Sigmoid colon (tissue), 7 donors: ENCODE results near the gene CUL4A. TPM values are rescaled to one million over a fixed set of nuclear protein-coding genes. Genes with fewer than 3 reads are reported as not detected.

Experiments used
- DNase-seq: peaks from one replicate; pipeline ENCODE4 v3.0.0-alpha.2; 2019
- H3K27ac ChIP-seq, 4 donors: fragments of 200-600 bp; sonication (generic); one replicate each; pipeline ENCODE4 v1.5.1; 2016 to 2019; ENCODE audit warnings: mild to moderate bottlenecking in 1 of 4
- H3K27me3 ChIP-seq, 3 donors: fragments of 200-600 bp; sonication (generic); one replicate each; pipeline ENCODE4 v1.5.1; 2019; ENCODE audit warnings: mild to moderate bottlenecking in 1 of 3
- H3K36me3 ChIP-seq, 4 donors: fragments of 200-600 bp; sonication (generic); one replicate each; pipeline ENCODE4 v1.5.1; 2016 to 2019
- H3K4me1 ChIP-seq, 4 donors: fragments of 200-600 bp; sonication (generic); one replicate each; pipeline ENCODE4 v1.5.1; 2017 to 2019
- H3K4me3 ChIP-seq, 4 donors: fragments of 200-600 bp; sonication (generic); one replicate each; pipeline ENCODE4 v1.5.1; 2017 to 2019; ENCODE audit warnings: mild to moderate bottlenecking in 2 of 4, moderate library complexity in 1 of 4
- H3K9me3 ChIP-seq, 4 donors: fragments of 200-600 bp in 3 of 4; sonication (generic) in 3 of 4; one replicate each; pipeline versions ENCODE4 v1.5.1 to v1.6.1; 2013 to 2019
- EP300 ChIP-seq, 4 donors: sonication (generic); formaldehyde crosslinking; IDR thresholded peaks; one replicate each; pipeline ENCODE4 v1.6.1; 2017; ENCODE audit warnings: antibody characterized with exemption in 4 of 4
- POLR2A ChIP-seq, 2 donors: fragments of 450-650 bp; IDR thresholded peaks; one replicate each; pipeline ENCODE4 v1.6.1; 2016; ENCODE audit warnings: antibody characterized with exemption in 2 of 2, mild to moderate bottlenecking in 2 of 2, moderate library complexity in 2 of 2
- POLR2AphosphoS5 ChIP-seq, 4 donors: sonication (generic); formaldehyde crosslinking; IDR thresholded peaks; one replicate each; pipeline ENCODE4 v1.6.1; 2017; ENCODE audit warnings: antibody characterized with exemption in 4 of 4
- WGBS, 2 donors: extraction: QIAGEN DNeasy Blood & Tissue Kit; methylation state at CpG; one replicate each; pipeline ENCODE4 v1.1.7; 2013; 5-methylcytosine and 5-hydroxymethylcytosine counted together
- intact Hi-C: fragments of 100-400 bp; cut with DNase I; formaldehyde crosslinking; loops from one replicate; pipeline ENCODE4 v1.15.1; 2023
- polyA plus RNA-seq, 3 donors: library from polyadenylated mRNA; stranded (reverse); fragments of 200-250 nt; gene quantifications; one replicate each; pipeline ENCODE4 v1.2.3, GENCODE V29; 2013
- total RNA-seq, 4 donors: library from RNA; depleted of rRNA; stranded (reverse); fragments of >200 nt; gene quantifications; one replicate each; pipeline ENCODE4 v1.1.0, GENCODE V29; 2016
- TF ChIP-seq, protein P1 (sequence below), 4 experiments: fragments of 450-650 bp in 3 of 4; fragments of 200-600 bp in 1 of 4; IDR thresholded peaks; one replicate each; pipeline ENCODE4 v1.5.1; 2016 to 2019; ENCODE audit warnings: antibody characterized with exemption in 4 of 4, mild to moderate bottlenecking in 3 of 4, moderate library complexity in 2 of 4
- donor health status: healthy with polysubstance abuse.
- donor health status: Bipolar disorder and iron deficiency.
- donor health status: healthy.

Gene CUL4A
- total and polyA plus RNA-seq, 7 donors, result 22.2 to 115 (median 72.6) TPM

DNA sequence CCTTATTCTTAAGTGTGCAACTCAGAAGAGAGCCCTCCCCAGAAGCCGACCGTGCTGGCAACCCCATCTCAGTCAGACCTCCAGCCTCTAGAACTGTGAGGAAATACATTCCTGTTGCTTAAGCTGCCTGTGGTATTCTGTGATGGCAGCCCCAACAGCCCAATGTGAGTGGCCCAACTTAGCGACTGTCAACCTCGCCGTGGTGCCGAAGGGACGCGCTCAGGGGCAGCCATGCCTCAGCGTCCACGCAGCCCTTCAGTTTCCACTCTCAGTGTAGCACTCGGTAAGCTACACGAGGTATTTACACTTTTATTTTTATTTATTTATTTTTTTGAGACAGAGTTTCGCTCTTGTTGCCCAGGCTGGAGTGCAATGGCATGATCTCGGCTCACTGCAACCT, 32.6 kb upstream of the CUL4A start:
- H3K36me3 ChIP-seq, result peaks cover 22 to 89% (median 62%) of the 10 kb centered on the region in 4 donors
- no peaks in the 10 kb centered on the region for H3K27me3 ChIP-seq
- intact Hi-C loops, result no loop called here
- no peak overlapping the region for H3K27ac ChIP-seq
- H3K4me3 ChIP-seq, result no peak overlapping the region
- DNase-seq, result no peak
- peaks cover 0 to 4% (median 0%) of the 10 kb centered on the region in 4 donors for H3K4me1 ChIP-seq
- no peaks in the 10 kb centered on the region for H3K9me3 ChIP-seq
- TF ChIP-seq EP300 (IDR thresholded peaks at IDR 0.05) (no peak), POLR2AphosphoS5 (IDR thresholded peaks at IDR 0.05) (no peak), POLR2A (IDR thresholded peaks at IDR 0.05) (no peak)
- TF ChIP-seq, protein P1, sequence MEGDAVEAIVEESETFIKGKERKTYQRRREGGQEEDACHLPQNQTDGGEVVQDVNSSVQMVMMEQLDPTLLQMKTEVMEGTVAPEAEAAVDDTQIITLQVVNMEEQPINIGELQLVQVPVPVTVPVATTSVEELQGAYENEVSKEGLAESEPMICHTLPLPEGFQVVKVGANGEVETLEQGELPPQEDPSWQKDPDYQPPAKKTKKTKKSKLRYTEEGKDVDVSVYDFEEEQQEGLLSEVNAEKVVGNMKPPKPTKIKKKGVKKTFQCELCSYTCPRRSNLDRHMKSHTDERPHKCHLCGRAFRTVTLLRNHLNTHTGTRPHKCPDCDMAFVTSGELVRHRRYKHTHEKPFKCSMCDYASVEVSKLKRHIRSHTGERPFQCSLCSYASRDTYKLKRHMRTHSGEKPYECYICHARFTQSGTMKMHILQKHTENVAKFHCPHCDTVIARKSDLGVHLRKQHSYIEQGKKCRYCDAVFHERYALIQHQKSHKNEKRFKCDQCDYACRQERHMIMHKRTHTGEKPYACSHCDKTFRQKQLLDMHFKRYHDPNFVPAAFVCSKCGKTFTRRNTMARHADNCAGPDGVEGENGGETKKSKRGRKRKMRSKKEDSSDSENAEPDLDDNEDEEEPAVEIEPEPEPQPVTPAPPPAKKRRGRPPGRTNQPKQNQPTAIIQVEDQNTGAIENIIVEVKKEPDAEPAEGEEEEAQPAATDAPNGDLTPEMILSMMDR (IDR thresholded peaks at IDR 0.05), result no peak
- WGBS, 2 donors, result 98% methylated on average over 14 of the region's 14 CpGs

DNA sequence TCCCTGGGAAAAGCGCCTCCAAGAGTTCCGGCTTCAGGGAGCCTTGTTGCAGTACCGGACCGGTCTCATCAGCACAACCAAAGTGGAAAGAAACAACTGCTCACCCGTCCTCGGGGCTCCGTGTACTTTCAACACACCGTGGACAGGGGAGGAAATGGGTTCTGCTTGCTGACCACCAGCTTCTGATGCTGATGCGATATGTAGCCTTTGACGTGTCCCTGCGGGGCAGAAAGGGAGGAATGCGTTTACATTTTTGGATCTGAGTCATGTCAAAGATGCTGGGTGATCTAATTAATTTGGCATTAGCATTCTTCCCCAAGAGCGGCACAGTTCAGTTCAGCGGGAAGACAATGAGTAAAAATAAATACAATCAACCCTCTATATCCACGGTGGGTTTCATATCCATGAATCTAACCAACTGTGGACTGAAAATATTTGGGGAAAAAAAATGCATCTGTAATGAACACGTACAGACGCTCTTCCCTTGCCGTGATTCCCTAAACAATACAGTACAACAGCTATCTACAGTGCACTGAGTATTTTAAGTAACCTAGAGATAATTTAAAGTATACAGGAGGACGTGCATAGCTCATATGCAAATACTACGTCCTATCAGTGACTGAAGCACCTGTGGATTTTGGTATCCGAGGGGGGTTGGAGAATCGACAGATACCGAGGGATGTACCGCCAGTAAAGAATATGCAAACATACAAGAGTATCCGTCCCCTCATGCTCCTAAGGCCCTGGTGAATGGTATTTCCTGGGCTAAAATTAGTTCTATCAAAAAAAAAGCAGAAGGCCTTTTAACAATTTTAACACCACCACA, 31.1 kb upstream of the CUL4A start:
- Histone ChIP-seq H3K4me1 (peaks cover 0 to 4% (median 0%) of the 10 kb centered on the region in 4 donors), H3K27me3 (no peaks in the 10 kb centered on the region), H3K4me3 (no peak overlapping the region), H3K9me3 (no peaks in the 10 kb centered on the region), H3K36me3 (peaks cover 22 to 90% (median 66%) of the 10 kb centered on the region in 4 donors), H3K27ac (peak overlapping the region in 2 of 4 donors; percentile 15 to 45)
- 88 to 93% methylated on average over 25 of the region's 25 CpGs for whole genome bisulfite sequencing, 2 donors
- intact Hi-C loops, result no loop called here
- no peak for DNase-seq
- TF ChIP-seq POLR2A (IDR thresholded peaks at IDR 0.05) (no peak), EP300 (IDR thresholded peaks at IDR 0.05) (no peak), POLR2AphosphoS5 (IDR thresholded peaks at IDR 0.05) (no peak)
- TF ChIP-seq, protein P1 (IDR thresholded peaks at IDR 0.05), result no peak

GRCh38 chr13:113178896-113179167, 30.6 kb upstream of the CUL4A start:
- no peak for DNase-seq
- H3K27ac ChIP-seq, result peak overlapping the region in 1 of 4 donors; percentile 45
- peaks cover 22 to 96% (median 68%) of the 10 kb centered on the region in 4 donors for H3K36me3 ChIP-seq
- 83 to 98% methylated on average over 3 of the region's 3 CpGs for WGBS, 2 donors
- no peaks in the 10 kb centered on the region for H3K27me3 ChIP-seq
- H3K9me3 ChIP-seq, result no peaks in the 10 kb centered on the region
- intact Hi-C loops, result no loop called here
- peaks cover 0 to 4% (median 0%) of the 10 kb centered on the region in 4 donors for H3K4me1 ChIP-seq
- no peak overlapping the region for H3K4me3 ChIP-seq
- TF ChIP-seq, protein P1 (IDR thresholded peaks at IDR 0.05), result no peak
- TF ChIP-seq POLR2A (IDR thresholded peaks at IDR 0.05), result no peak
- no peak for TF ChIP-seq POLR2AphosphoS5 (IDR thresholded peaks at IDR 0.05)
- no peak for TF ChIP-seq EP300 (IDR thresholded peaks at IDR 0.05)

GRCh38 chr13:113179374-113180230, 29.8 kb upstream of the CUL4A start:
- 88 to 93% methylated on average over 28 of the region's 28 CpGs for WGBS, 2 donors

More at GRCh38 chr13:113179374-113180230, 29.8 kb upstream of the CUL4A start:
- no peak for DNase-seq
- Histone ChIP-seq H3K9me3 (no peaks in the 10 kb centered on the region), H3K36me3 (peaks cover 22 to 98% (median 73%) of the 10 kb centered on the region in 4 donors), H3K27me3 (no peaks in the 10 kb centered on the region), H3K4me3 (no peak overlapping the region), H3K4me1 (peaks cover 0 to 4% (median 0%) of the 10 kb centered on the region in 4 donors), H3K27ac (no peak overlapping the region)
- no peak for TF ChIP-seq POLR2AphosphoS5 (IDR thresholded peaks at IDR 0.05)
- TF ChIP-seq, protein P1 (IDR thresholded peaks at IDR 0.05), result no peak
- no peak for TF ChIP-seq POLR2A (IDR thresholded peaks at IDR 0.05)
- no peak for TF ChIP-seq EP300 (IDR thresholded peaks at IDR 0.05)
- intact Hi-C loops, result no loop called here
